Ovary (tissue), 9 donors: ENCODE results near the gene FRYL. TPM values are rescaled to one million over a fixed set of nuclear protein-coding genes. Genes with fewer than 3 reads are reported as not detected.
"Not testable (repeated sequence)": the region's sequence is repeated elsewhere in the genome, so short reads cannot be mapped to it uniquely, and the experiment has no call there.

Experiments
- DNase-seq, 5 donors: peaks; one replicate each; pipeline ENCODE4 v3.0.0-alpha.2; 2019 to 2020
- H3K27ac ChIP-seq, 2 donors: fragments of 200-600 bp; one replicate each; pipeline versions ENCODE4 v1.5.1 to v1.8.0; 2019 to 2022
- H3K27me3 ChIP-seq: fragments of 200-600 bp; one replicate; pipeline ENCODE4 v1.8.0; 2022
- H3K36me3 ChIP-seq: fragments of 200-600 bp; sonication (generic); one replicate; pipeline ENCODE4 v1.5.1; 2019
- H3K4me1 ChIP-seq: one replicate; pipeline ENCODE4 v1.8.1; 2013; ENCODE audit warnings: mild to moderate bottlenecking, moderate library complexity; ENCODE audit not compliant: insufficient read depth
- H3K4me3 ChIP-seq: fragments of 200-600 bp; sonication (generic); one replicate; pipeline ENCODE4 v1.5.1; 2017
- H3K9me3 ChIP-seq, 2 donors: fragments of 200-600 bp in 1 of 2; sonication (generic) in 1 of 2; one replicate each; pipeline versions ENCODE4 v1.5.1 to v1.8.1; 2013 to 2019; ENCODE audit warnings: mild to moderate bottlenecking in 1 of 2, moderate library complexity in 1 of 2
- CTCF ChIP-seq, 3 donors: fragments of 450-650 bp in 2 of 3; fragments of 200-600 bp in 1 of 3; IDR thresholded peaks; one replicate each; pipeline versions ENCODE4 v1.5.1 to v1.8.0; 2016 to 2022; ENCODE audit warnings: antibody characterized with exemption in 3 of 3, mild to moderate bottlenecking in 1 of 3
- EP300 ChIP-seq: sonication (generic); formaldehyde crosslinking; IDR thresholded peaks from one replicate; pipeline ENCODE4 v1.6.1; 2017; ENCODE audit warnings: antibody characterized with exemption
- POLR2A ChIP-seq: fragments of 450-650 bp; IDR thresholded peaks from one replicate; pipeline ENCODE4 v1.6.1; 2017; ENCODE audit warnings: antibody characterized with exemption, mild to moderate bottlenecking, moderate library complexity
- WGBS, 3 donors: extraction: QIAGEN DNeasy Blood & Tissue Kit in 1 of 3; methylation state at CpG; one replicate each; pipeline versions ENCODE4 v1.1.5 to v1.1.7; 2013 to 2017; 5-methylcytosine and 5-hydroxymethylcytosine counted together
- intact Hi-C, 4 donors: fragments of 100-400 bp; cut with DNase I; formaldehyde crosslinking; loops; one replicate each; pipeline versions ENCODE4 v1.11.0 to v1.15.1; 2022 to 2023
- polyA plus RNA-seq, 2 donors: library from polyadenylated mRNA; stranded (reverse); fragments of 200-250 nt in 1 of 2; fragments of 350-450 nt in 1 of 2; fragmentation: Illumina TruSeq in 1 of 2; extraction: RNeasy Lipid Tissue Mini Kit (QIAGEN cat#74804) in 1 of 2; gene quantifications; one replicate each; pipeline ENCODE4 v1.2.3, GENCODE V29; 2013 to 2014
- total RNA-seq, 7 donors: library from RNA; depleted of rRNA in 2 of 7; stranded (reverse); fragments of >200 nt in 2 of 7; fragmentation: NEBNext Ultra II Directional in 3 of 7; extraction: Animal tissue kit (Norgen Biotek cat#: 25700) in 3 of 7; gene quantifications; one replicate each; pipeline versions ENCODE4 v1.1.0 to v1.2.4, GENCODE V29; 2016 to 2023
- donor health status: DM: no; HTN: no; CAD: no; lungs with moderate emphysema.
- donor health status: DM: no; HTN: no; CAD: no.
- donor health status: Bipolar disorder and iron deficiency.
- donor health status: DM: yes; HTN: yes; CAD: no.
- donor health status: DM: no; HTN: no; CAD: no.
- donor health status: DM: yes; HTN: yes; CAD: no.

The FRYL gene
- total and polyA plus RNA-seq, 9 donors = 10.7 to 46.0 (median 35.2) TPM

DNA sequence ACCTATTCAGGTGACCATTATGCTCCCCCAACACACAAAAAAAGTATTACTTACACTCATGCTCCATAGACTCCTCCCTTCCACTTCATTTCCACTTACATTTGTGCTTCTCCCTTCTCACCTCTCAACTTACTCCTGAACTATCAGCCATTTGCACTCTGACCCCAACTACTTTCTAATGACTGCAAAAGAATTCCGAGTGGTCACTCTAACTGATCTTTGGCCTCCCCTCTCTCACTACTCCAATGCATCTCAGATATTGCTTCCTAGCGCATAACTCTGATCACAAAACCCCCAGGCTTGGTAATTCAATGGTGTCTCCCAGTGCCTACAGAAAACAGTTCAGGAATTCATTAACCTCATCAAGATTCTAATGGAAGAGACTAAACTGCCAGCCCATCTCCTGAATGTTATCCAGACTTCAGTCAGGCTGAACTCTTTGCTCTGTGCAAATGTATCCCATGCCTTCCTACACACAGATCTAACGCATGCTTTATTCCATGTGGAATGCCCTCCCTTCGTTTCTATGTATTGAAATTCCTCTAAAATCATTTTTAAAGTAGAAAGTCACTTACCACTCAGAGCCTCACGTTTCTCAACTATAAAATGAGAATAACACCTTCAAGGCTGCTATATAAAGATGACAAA, 61.1 kb downstream of the FRYL start:
- H3K36me3 ChIP-seq = no peaks in the 10 kb centered on the region
- no peak overlapping the region for H3K4me3 ChIP-seq
- H3K9me3 ChIP-seq = no peaks in the 10 kb centered on the region
- no peak for DNase-seq
- no peak for TF ChIP-seq EP300
- TF ChIP-seq POLR2A = no peak
- TF ChIP-seq CTCF (IDR thresholded peaks at IDR 0.05) = no peak
- no peaks in the 10 kb centered on the region for H3K4me1 ChIP-seq
- no peak overlapping the region for H3K27ac ChIP-seq
- 88 to 91% (median 89%) methylated on average over 5 of the region's 5 CpGs for WGBS, 3 donors
- H3K27me3 ChIP-seq = no peaks in the 10 kb centered on the region
- intact Hi-C loops = no loop called here

DNA sequence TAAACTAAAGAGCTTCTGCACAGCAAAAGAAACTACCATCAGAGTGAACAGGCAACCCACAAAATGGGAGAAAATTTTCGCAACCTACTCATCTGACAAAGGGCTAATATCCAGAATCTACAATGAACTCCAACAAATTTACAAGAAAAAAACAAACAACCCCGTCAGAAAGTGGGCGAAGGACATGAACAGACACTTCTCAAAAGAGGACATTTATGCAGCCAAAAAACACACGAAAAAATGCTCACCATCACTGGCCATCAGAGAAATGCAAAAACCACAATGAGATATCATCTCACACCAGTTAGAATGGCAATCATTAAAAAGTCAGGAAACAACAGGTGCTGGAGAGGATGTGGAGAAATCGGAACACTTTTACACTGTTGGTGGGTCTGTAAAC, 63.8 kb downstream of the FRYL start:
- intact Hi-C loops, H3K27me3 ChIP-seq, H3K27ac ChIP-seq, H3K9me3 ChIP-seq, H3K36me3 ChIP-seq, H3K4me3 ChIP-seq, H3K4me1 ChIP-seq, DNase-seq: not testable (repeated sequence)
- WGBS, 3 donors = 96 to 99% (median 97%) methylated on average over 4 to 5 of the region's 5 CpGs

GRCh38 chr4:48710446-48711209, 69.5 kb downstream of the FRYL start:
- Histone ChIP-seq H3K27ac (no peak overlapping the region), H3K27me3 (no peaks in the 10 kb centered on the region), H3K4me3 (no peak overlapping the region), H3K9me3 (no peaks in the 10 kb centered on the region), H3K4me1 (no peaks in the 10 kb centered on the region), H3K36me3 (no peaks in the 10 kb centered on the region)
- intact Hi-C loops = no loop called here
- TF ChIP-seq POLR2A = no peak
- no peak for DNase-seq
- 91 to 95% (median 94%) methylated on average over 8 of the region's 8 CpGs for WGBS, 3 donors

- DNase-seq = no peak
- Histone ChIP-seq H3K4me3 (no peak overlapping the region), H3K36me3 (no peaks in the 10 kb centered on the region), H3K4me1 (no peaks in the 10 kb centered on the region), H3K27ac (no peak overlapping the region), H3K27me3 (no peaks in the 10 kb centered on the region), H3K9me3 (no peaks in the 10 kb centered on the region)
- TF ChIP-seq EP300 (no peak), CTCF (IDR thresholded peaks at IDR 0.05) (no peak), POLR2A (no peak)
- WGBS, 3 donors = 76 to 83% (median 79%) methylated on average over 1 of the region's 1 CpG
- intact Hi-C loops = no loop called here
Observed at GRCh38 chr4:48709901-48710300, 70.2 kb downstream of the FRYL start.

- H3K4me3 ChIP-seq = no peak overlapping the region
- H3K27ac ChIP-seq = no peak overlapping the region
- intact Hi-C loops = no loop called here
- TF ChIP-seq CTCF (IDR thresholded peaks at IDR 0.05) (no peak), EP300 (no peak), POLR2A (no peak)
- no peaks in the 10 kb centered on the region for H3K36me3 ChIP-seq
- no peaks in the 10 kb centered on the region for H3K9me3 ChIP-seq
- WGBS, 3 donors = 96 to 98% (median 97%) methylated on average over 7 of the region's 7 CpGs
- no peaks in the 10 kb centered on the region for H3K27me3 ChIP-seq
- no peaks in the 10 kb centered on the region for H3K4me1 ChIP-seq
- DNase-seq = no peak
Observed at GRCh38 chr4:48708610-48709009, 71.5 kb downstream of the FRYL start.
